Fibroblast of skin of right quadriceps (primary cell): Measurements from ENCODE around the gene ZNF274.
A peak's percentile ranks its signal among the peaks of the same experiment; 100 is the strongest.
"Not testable (repeated sequence)": the region's sequence is repeated elsewhere in the genome, so short reads cannot be mapped to it uniquely, and the experiment has no call there.

Source experiments
- DNase-seq: peaks from one replicate; pipeline ENCODE4 v3.0.0-alpha.2; 2013

Gene ZNF274

GRCh38 chr19:58213075-58213369, 30.2 kb downstream of the ZNF274 start:
- no peak for DNase-seq

GRCh38 chr19:58217069-58217481, 34.2 kb downstream of the ZNF274 start:
- no peak for DNase-seq

GRCh38 chr19:58217607-58218391, 34.9 kb downstream of the ZNF274 start:
- no peak for DNase-seq

GRCh38 chr19:58218899-58219298, 36.0 kb downstream of the ZNF274 start:
- no peak for DNase-seq

- no peak for DNase-seq
These were observed 45.2 kb downstream of the ZNF274 start for GRCh38 chr19:58227964-58228584.

GRCh38 chr19:58228585-58229254, 45.9 kb downstream of the ZNF274 start, which contains the start of gene ZNF544:
Gene ZNF544 (plus strand): TSS chr19:58228914. CDS start chr19:58244024, 15,110 bp downstream.
- DNase-seq, result peak; percentile 74

GRCh38 chr19:58229255-58229639, 46.4 kb downstream of the ZNF274 start:
- DNase-seq, result peak; percentile 15

GRCh38 chr19:58237324-58237723, 54.5 kb downstream of the ZNF274 start:
- no peak for DNase-seq

- no peak for DNase-seq
These were observed 60.5 kb downstream of the ZNF274 start for GRCh38 chr19:58243351-58243750.

- DNase-seq, result no peak
These were observed 66.0 kb downstream of the ZNF274 start for GRCh38 chr19:58248886-58249285.

GRCh38 chr19:58252102-58252685, 69.3 kb downstream of the ZNF274 start:
- DNase-seq, result peak; percentile 19

- not testable (repeated sequence) for DNase-seq
These were observed 75.4 kb downstream of the ZNF274 start for GRCh38 chr19:58258259-58258658.

GRCh38 chr19:58261600-58261967, 78.7 kb downstream of the ZNF274 start:
- no peak for DNase-seq

GRCh38 chr19:58261968-58262921, 79.4 kb downstream of the ZNF274 start:
- DNase-seq, result peak; percentile 17

GRCh38 chr19:58262922-58263296, 80.0 kb downstream of the ZNF274 start:
- no peak for DNase-seq
